Stimulated activated CD8-positive, alpha-beta memory T cell treated with anti-CD3 and anti-CD28 coated beads, Interleukin-15, amount 100 ng/mL, for 48 hours (primary cell): Measurements from ENCODE around the gene ARHGAP27.

Experiments used
- DNase-seq, 2 donors: peaks; one replicate each; pipeline ENCODE4 v3.0.0-alpha.2; 2020; ENCODE audit warnings: low read depth in 2 of 2

Gene ARHGAP27

DNA sequence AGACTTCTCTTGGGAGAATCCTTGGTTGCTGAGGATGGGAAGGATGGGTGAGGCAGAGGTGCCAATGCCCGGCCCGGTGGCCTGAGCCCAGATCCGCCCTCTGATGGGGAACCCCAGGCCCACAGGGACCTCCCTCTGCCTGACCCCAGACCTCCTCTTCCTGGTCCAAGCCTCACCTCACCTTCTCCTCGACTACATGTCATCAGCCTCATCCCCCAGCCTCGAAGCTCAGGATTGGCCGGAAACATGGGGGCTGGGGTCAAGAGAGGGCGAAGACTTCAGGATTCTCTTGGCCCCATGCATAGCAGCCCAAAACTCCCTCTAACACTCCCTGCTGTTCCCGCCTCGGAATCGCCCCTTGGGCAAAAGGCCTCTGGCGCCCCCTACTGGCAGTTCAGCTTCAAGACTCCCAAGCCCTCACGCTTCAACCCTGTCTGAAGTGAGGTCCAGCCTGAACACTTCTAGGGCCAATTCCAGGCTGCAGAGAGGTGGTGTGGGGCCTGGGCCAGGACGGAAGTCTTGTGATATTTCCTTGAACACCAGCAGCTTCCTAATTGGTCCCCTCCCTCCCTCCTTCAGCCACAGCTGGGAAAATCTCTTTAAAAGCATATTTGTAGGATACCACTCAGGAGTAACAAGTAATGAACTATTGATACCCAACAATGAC, 47.2 kb downstream of the ARHGAP27 start:
- peak; percentile 73 to 77 for DNase-seq

DNA sequence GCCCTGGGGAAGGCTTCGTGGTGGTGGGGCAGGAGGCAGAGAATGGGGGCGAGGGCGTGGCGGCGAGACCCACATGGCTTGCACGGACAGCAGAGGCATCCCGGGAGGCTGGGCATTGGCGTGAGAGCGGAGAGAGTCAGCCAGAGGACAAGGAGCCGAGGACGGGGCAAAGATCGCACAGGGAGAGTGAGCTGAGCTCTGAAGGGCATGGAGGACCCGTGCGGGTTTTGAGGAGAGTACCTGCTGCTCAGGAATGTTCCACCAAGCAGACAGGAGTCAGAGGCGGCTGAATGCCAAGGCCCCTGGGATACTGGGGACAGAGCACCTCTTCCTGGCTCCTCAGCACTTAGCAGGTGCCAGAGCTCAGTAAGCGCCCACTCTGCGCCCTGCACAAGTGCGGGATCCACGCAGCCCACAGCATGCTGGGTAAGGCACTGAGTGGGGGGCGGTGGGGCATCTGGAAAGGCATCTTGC, 47.8 kb downstream of the ARHGAP27 start:
- no peak for DNase-seq

- DNase-seq, result no peak
Observed at GRCh38 chr17:45384047-45384788, 48.5 kb downstream of the ARHGAP27 start.

GRCh38 chr17:45383003-45383402, 49.7 kb downstream of the ARHGAP27 start:
- no peak for DNase-seq

DNA sequence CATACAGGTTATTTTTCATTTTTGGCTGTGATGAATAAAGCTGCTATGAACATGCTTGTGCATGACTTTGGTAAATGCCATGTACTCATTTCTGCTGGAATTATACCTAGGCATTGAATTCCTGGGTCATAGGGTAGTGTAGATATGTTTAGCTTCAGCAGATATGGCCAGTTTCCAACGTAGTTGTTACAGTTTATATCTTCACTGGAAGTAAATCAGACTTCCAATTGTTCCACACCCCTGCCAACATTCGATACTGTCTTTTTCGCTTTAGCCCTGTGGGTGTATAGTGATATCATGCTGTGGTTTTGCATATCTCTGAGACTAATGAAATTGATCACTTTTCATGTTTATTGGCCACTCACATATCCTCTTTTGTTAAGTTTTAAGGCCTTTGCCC, 50.4 kb downstream of the ARHGAP27 start:
- no peak for DNase-seq

GRCh38 chr17:45380991-45381390, 51.7 kb downstream of the ARHGAP27 start:
- DNase-seq, result no peak

DNA sequence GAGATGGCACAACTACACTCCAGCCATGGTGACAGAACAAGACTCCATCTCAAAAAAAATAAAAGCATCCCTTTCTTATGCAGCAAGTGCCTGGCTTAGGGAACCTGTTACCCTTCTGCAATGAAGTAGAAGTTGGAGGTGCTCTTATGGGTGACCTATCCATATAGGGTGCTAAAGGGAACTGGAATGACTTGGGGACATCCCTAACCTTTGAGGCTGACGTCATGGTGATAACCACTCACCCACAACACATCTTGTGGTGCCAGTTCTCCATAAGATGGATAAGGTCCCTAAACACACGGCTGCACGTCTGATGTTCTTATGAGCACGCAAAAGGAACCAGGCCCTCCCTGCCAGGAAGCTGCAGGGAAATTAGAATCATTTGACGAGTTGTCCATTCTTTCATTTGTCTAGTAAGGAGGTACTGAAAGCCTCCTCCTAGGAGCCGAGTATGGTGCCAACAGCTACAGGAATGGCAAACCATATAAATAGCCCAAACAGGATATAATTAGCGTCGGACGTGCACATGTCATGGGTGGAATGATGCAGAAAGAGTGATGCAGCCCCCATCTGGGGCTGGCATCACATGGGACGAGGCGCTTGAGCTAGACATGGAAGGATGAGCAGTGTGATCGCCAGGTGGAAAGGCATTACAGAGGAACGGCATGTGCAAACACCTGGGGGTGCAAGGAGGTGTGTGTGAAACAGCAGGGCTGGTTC, 52.5 kb downstream of the ARHGAP27 start:
- DNase-seq, result no peak

- DNase-seq, result no peak
Observed at GRCh38 chr17:45377401-45377800, 55.3 kb downstream of the ARHGAP27 start.

DNA sequence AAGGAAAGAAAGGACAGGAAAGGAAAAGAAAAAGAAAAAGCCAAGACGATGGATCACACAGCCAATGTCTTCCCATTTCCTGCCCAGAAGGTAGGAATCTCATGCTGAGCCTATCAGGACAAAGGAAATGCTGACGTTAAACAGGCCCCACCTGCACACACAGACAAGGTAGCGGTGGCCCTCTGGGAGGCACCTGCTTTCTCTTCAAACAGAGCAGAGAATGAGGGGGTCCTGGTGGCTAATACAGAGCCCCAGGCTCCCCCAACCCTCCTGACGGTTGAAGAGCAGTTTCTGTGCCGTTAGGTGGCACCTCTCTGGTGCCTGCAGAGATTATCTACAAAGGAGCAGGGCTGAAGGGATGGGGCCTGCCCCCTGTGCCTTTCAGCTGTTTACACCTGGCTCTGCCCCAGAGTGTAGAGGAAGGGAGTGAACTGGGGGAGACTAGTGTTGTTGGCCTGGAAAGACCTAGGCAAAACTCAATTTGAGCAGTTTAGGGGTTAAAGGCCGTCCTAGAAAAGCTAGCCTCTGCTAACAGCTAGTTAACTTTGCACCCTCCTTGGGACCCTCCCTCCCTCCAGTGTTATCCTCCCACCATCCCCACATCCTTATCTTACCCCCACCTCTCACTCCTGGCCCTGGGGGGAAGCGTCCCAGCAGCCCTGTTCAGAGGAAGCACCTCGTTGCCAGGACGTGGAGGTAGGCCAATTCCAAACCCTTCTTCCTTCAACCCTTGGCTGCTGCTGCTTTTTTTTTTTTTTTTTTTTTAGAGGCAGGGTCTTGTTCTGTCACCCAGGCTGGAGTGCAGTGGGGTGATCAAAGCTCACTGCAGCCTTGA, 56.3 kb downstream of the ARHGAP27 start:
- no peak for DNase-seq

DNA sequence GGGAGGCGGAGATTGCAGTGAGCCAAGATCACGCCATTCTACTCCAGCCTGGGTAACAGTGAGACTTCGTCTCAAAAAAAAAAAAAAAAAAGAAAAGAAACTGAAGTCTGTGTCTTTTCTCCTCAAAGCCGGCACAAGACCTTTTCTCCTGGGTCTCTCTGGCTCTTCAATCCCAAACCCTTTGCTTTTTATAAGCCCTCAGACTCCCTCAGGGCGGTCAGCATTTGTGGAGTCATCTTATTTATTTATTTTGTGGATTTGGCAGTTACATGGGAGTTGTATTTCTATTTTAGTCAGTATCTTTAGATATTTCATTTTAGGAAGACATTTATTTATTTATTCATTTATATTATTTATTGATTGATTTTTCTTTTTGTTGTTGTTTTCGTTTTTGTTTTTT, 58.2 kb downstream of the ARHGAP27 start:
- DNase-seq, result no peak

- DNase-seq, result no peak
Observed at GRCh38 chr17:45372325-45372869, 60.3 kb downstream of the ARHGAP27 start.

DNA sequence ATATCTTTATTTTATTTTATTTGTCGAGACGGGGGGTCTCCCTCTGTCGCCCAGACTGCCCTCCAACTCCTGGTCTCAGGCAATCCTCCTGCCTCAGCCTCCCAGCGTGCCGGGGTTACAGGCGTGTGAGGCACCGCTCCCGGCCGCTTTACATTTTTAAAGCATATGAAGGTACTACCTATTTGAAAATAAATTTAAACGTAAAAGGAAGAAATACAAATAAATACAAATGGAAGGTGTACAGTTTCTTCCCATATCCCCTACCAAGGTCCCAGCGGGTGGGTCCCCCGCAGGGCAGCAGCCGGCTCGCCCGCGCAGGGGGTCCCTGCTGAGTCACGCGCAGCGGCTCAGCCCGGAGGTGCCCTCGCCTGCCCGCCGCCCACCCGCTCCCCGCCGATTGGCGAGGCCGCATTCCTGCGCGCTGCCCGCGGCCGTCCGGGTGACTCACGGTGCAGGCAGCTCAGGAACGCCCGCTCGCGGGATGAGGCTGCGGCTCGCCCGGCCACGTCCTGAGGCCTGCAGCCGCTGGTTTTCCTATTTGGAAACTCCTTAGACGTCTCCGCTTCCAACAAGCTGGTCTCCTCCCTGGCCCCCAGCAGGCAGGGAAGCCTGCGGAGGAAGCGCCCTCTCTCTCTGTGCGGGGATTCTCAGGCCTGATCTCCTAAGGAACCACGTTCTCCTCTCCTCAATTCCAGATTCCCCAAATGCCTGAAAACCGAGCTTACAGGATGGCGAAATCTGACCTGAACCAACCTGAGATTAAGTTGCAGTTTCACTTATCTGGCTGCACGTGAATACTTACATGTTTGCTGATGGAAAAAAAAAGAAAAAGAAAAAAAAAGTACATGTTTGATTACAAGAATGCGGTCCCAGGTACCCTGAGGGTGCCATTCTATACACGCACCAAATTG, 61.0 kb downstream of the ARHGAP27 start:
- DNase-seq, result peak; percentile 56 to 62

DNA sequence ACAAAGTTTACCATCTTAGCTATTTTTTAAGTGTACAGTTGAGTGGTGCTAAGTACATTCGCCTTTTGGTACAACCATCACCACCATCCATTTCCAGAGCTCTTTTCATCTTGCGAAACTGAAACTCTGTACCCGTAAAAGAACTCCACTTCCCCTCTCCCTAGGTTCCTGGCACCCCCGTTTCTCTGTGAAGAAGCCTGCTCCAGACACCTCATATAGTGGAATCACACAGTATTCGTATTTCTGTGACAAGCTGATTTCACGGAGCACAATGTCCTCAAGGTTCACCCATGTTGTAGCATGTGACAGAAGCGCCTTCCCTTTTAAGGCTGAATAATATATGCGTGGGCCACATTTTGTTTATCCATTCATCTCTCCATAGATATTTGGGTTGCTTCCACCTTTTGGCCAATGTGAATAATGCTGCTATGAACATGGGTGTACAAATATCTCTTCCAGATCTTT, 61.7 kb downstream of the ARHGAP27 start:
- DNase-seq, result no peak

DNA sequence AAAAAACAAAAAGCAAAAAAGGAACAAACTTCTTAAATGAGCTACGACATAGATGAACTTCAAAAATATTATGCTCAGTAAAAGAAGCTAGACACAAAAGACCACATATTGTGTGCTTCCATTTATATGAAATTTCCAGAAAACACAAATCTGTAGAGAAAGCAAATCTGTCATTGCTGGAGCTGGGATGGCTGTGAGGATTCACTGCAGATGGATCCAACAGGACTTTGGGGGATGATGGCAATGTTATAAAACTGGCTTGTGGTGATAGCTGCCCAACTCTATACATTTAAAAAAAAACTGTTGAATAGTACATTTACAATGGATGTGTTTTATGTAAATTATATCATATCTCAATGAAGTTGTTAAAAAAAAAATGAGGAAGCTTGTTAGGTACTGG, 63.2 kb downstream of the ARHGAP27 start:
- no peak for DNase-seq

DNA sequence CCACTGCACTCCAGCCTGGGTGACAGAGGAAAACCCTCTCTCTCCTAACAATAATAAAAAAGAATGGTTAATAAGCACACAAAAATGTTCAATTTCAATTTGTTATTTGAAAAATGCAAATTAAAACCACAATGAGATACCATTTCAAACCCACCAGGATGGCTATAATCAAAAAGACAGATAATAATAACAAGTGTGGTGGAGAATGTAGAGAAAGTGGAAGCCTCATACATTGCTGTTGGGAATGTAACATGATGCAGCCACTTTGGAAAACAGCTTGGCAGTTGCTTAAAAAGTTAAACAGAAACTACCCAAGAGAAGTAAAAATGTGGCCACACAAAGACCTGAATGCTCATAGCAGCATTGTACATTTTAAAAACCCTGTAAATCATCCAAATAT, 64.0 kb downstream of the ARHGAP27 start:
- DNase-seq, result no peak

GRCh38 chr17:45367216-45367615, 65.5 kb downstream of the ARHGAP27 start:
- no peak for DNase-seq

GRCh38 chr17:45366691-45367090, 66.0 kb downstream of the ARHGAP27 start:
- DNase-seq, result no peak

- DNase-seq, result no peak
Observed at GRCh38 chr17:45366049-45366448, 66.6 kb downstream of the ARHGAP27 start.

DNA sequence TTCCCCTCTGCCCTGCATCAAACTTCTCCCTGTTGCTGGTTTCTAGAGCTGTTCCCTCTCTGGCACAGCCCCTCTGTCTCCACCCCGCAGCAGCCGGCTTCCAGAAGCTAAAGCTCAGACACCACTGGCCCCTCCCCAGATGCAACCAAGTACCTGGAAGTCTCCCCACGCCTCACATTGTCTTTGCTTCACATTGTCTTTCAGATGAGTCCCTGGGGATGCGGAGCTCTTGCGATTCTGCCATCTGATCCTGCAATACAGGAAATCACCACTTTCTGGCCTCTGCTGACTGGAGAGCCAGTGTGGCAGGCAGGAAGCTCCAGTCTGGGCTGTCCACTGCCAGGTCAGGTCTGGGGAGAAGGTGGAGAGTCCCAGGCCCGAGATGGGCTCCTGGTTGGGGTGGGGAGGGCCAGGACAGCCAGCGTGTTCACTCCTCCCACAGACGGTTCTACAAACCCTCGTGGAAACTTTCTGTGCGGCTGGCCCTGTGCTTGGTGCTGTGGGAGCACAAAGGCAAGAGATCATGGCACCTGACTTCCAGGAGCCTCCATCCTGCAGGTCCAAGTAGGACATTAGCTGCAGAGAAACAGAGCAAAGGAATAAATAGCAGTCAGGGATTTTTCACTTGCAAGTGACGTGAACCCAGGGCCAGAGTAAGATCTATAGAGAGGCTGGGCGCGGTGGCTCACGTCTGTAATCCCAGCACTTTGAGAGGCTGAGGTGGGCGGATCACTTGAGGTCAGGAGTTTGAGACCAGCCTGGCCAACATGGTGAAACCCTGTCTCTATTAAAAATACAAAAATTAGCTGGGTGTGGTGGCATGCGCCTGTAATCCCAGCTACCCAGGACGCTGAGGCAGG, 67.9 kb downstream of the ARHGAP27 start:
- no peak for DNase-seq
